IMR-90 (cell line): ENCODE results near the gene MTMR3. TPM values are rescaled to one million over a fixed set of nuclear protein-coding genes. Genes with fewer than 3 reads are reported as not detected.

Source experiments
- ATAC-seq: fragments of 200-7000 bp; cut with Tn5 transposase; 2 replicates; pipeline ENCODE4 v1.9.1; 2020; ENCODE audit warnings: low read depth, mild to moderate bottlenecking, moderate library complexity
- BruUV-seq: library from RNA; stranded (reverse); fragments of 400-500 nt; replicated peaks from 2 replicates; lab custom pipeline; 2021; lab: Mats Ljungman, UMichigan
- CTCF ChIA-PET: fragments of 300-600 bp; formaldehyde crosslinking; extraction: SDS; loops from one replicate; lab custom pipeline; 2021; ENCODE audit warnings: antibody characterized with exemption; lab: Yijun Ruan, JAX
- POLR2A ChIA-PET: fragments of 300-600 bp; sonication (Branson Sonifier 250); formaldehyde crosslinking; loops from one replicate; lab custom pipeline; 2022; ENCODE audit warnings: antibody characterized with exemption; ENCODE audit not compliant: unreplicated experiment; lab: Charles Lee
- DNase-seq: peaks from one replicate; pipeline ENCODE4 v3.0.0; 2013
- H2AFZ ChIP-seq: replicated peaks from 2 replicates; pipeline ENCODE3; 2013; ENCODE audit warnings: low read length, mild to moderate bottlenecking; ENCODE audit not compliant: poor library complexity
- H2AK5ac ChIP-seq: 2 replicates; pipeline ENCODE4 v1.6.1; 2013; ENCODE audit warnings: low read depth, low read length, inconsistent platforms
- H2AK9ac ChIP-seq: replicated peaks from 2 replicates; pipeline ENCODE3; 2013; ENCODE audit warnings: mild to moderate bottlenecking, low read depth, low read length, moderate library complexity; ENCODE audit not compliant: poor library complexity
- H2BK120ac ChIP-seq: 2 replicates; pipeline ENCODE4 v1.6.1; 2013; ENCODE audit warnings: low read depth, low read length, inconsistent platforms
- H2BK15ac ChIP-seq: 3 replicates; pipeline ENCODE4 v1.6.1; 2013; ENCODE audit warnings: low read depth, low read length, inconsistent platforms
- H2BK20ac ChIP-seq: 2 replicates; pipeline ENCODE4 v1.6.1; 2013; ENCODE audit warnings: low read depth, mild to moderate bottlenecking, inconsistent platforms, low read length, moderate library complexity
- H2BK5ac ChIP-seq: 2 replicates; pipeline ENCODE4 v1.6.1; 2013; ENCODE audit warnings: mild to moderate bottlenecking, low read depth, low read length, inconsistent platforms; ENCODE audit not compliant: poor library complexity, severe bottlenecking
- H3K14ac ChIP-seq: replicated peaks from 2 replicates; pipeline ENCODE4 v1.6.1; 2013; ENCODE audit warnings: low read depth, low read length, inconsistent platforms
- H3K18ac ChIP-seq: 2 replicates; pipeline ENCODE4 v1.6.1; 2013; ENCODE audit warnings: low read depth, low read length, control low read depth
- H3K23ac ChIP-seq: 2 replicates; pipeline ENCODE4 v1.6.1; 2013; ENCODE audit warnings: low read depth, low read length, inconsistent platforms
- H3K27ac ChIP-seq: 2 replicates; pipeline ENCODE4 v1.5.1; 2013; ENCODE audit warnings: mild to moderate bottlenecking, control low read depth, low read length; ENCODE audit not compliant: insufficient read depth
- H3K27me3 ChIP-seq: 2 replicates; pipeline ENCODE4 v1.6.1; 2013; ENCODE audit warnings: low read length; ENCODE audit not compliant: control insufficient read depth, insufficient read depth
- H3K36me3 ChIP-seq: 2 replicates; pipeline ENCODE4 v1.6.1; 2013; ENCODE audit warnings: low read length, mixed read lengths; ENCODE audit not compliant: control insufficient read depth, insufficient read depth
- H3K4ac ChIP-seq: 2 replicates; pipeline ENCODE4 v1.6.1; 2013; ENCODE audit warnings: low read depth, low read length, inconsistent platforms
- H3K4me1 ChIP-seq: 2 replicates; pipeline ENCODE4 v1.6.1; 2013; ENCODE audit warnings: low read length, mixed read lengths; ENCODE audit not compliant: control insufficient read depth, insufficient read depth
- H3K4me2 ChIP-seq: 2 replicates; pipeline ENCODE4 v1.6.1; 2013; ENCODE audit warnings: low read depth, mild to moderate bottlenecking, control low read depth, low read length, moderate library complexity
- H3K4me3 ChIP-seq: 2 replicates; pipeline ENCODE4 v1.5.1; 2013; ENCODE audit warnings: low read depth, mild to moderate bottlenecking, control low read depth, low read length, moderate library complexity; ENCODE audit not compliant: insufficient read depth
- H3K56ac ChIP-seq: 2 replicates; pipeline ENCODE4 v1.6.1; 2013; ENCODE audit warnings: low read length, inconsistent platforms; ENCODE audit not compliant: insufficient read depth; ENCODE audit errors: extremely low read depth
- H3K79me1 ChIP-seq, 2 experiments: 2 replicates each; pipeline ENCODE4 v1.6.1; 2013; ENCODE audit warnings: low read length in 2 of 2, inconsistent platforms in 1 of 2, low read depth in 1 of 2
- H3K9ac ChIP-seq: 2 replicates; pipeline ENCODE4 v1.6.1; 2013; ENCODE audit warnings: low read depth, low read length, control low read depth
- H3K9me1 ChIP-seq: 2 replicates; pipeline ENCODE4 v1.6.1; 2013; ENCODE audit warnings: low read length, inconsistent platforms; ENCODE audit not compliant: insufficient read depth
- H3K9me3 ChIP-seq: 2 replicates; pipeline ENCODE4 v1.6.1; 2013; ENCODE audit warnings: low read length; ENCODE audit not compliant: control insufficient read depth, insufficient read depth
- H4K20me1 ChIP-seq: 2 replicates; pipeline ENCODE4 v1.6.1; 2013; ENCODE audit warnings: low read length, inconsistent platforms; ENCODE audit not compliant: insufficient read depth
- H4K5ac ChIP-seq: 2 replicates; pipeline ENCODE4 v1.6.1; 2013; ENCODE audit warnings: mild to moderate bottlenecking, low read depth, low read length, control low read depth
- H4K8ac ChIP-seq, 2 experiments: 2 replicates each; pipeline ENCODE4 v1.6.1; 2013; ENCODE audit warnings: low read depth in 2 of 2, low read length in 2 of 2, control low read depth in 1 of 2, inconsistent platforms in 1 of 2
- H4K91ac ChIP-seq: 2 replicates; pipeline ENCODE4 v1.6.1; 2013; ENCODE audit warnings: low read depth, low read length, inconsistent platforms; ENCODE audit not compliant: insufficient read depth
- BHLHE40 ChIP-seq: fragments of 150-350 bp; IDR thresholded peaks from 2 replicates; pipeline ENCODE4 v1.6.1; 2016; ENCODE audit warnings: mild to moderate bottlenecking, low read depth, low read length
- CHD1 ChIP-seq: IDR thresholded peaks from 2 replicates; pipeline ENCODE4 v1.6.1; 2012; ENCODE audit warnings: low read depth, low read length, improper control_type of control experiment
- MAFK ChIP-seq: IDR thresholded peaks from 2 replicates; pipeline ENCODE4 v1.6.1; 2012; ENCODE audit warnings: low read depth, low read length, improper control_type of control experiment
- MAZ ChIP-seq: IDR thresholded peaks from 2 replicates; pipeline ENCODE4 v1.6.1; 2012; ENCODE audit warnings: low read depth, mild to moderate bottlenecking, low read length, improper control_type of control experiment, moderate library complexity, borderline replicate concordance
- MXI1 ChIP-seq: IDR thresholded peaks from 2 replicates; pipeline ENCODE4 v1.6.1; 2012; ENCODE audit warnings: low read depth, mild to moderate bottlenecking, low read length, moderate library complexity, borderline replicate concordance
- NFE2L2 ChIP-seq: fragments of 150-350 bp; IDR thresholded peaks from 2 replicates; pipeline ENCODE4 v1.6.1; 2016; ENCODE audit warnings: low read depth, mild to moderate bottlenecking, low read length
- POLR2A ChIP-seq: IDR thresholded peaks from 2 replicates; pipeline ENCODE4 v1.6.1; 2012; ENCODE audit warnings: mild to moderate bottlenecking, low read depth, low read length
- RCOR1 ChIP-seq: IDR thresholded peaks from 2 replicates; pipeline ENCODE4 v1.6.1; 2012; ENCODE audit warnings: mild to moderate bottlenecking, low read length, improper control_type of control experiment; ENCODE audit not compliant: insufficient replicate concordance
- RFX5 ChIP-seq: IDR thresholded peaks from 2 replicates; pipeline ENCODE4 v1.8.0; 2012; ENCODE audit warnings: low read depth, mild to moderate bottlenecking, low read length, moderate library complexity
- SMC3 ChIP-seq: fragments of 150-350 bp; IDR thresholded peaks from 2 replicates; pipeline ENCODE4 v1.6.1; 2016; ENCODE audit warnings: low read depth, mild to moderate bottlenecking, antibody characterized with exemption, low read length, moderate library complexity
- WGBS, 2 experiments: methylation state at CpG; one replicate each; pipeline versions ENCODE4 v1.1.5 to v1.1.7; 2013; ENCODE audit warnings: missing lambda C conversion rate in 2 of 2; ENCODE audit not compliant: insufficient read length in 1 of 2; ENCODE audit errors: extremely low coverage in 2 of 2; 5-methylcytosine and 5-hydroxymethylcytosine counted together
- dilution Hi-C: fragments of 300-500 bp; cut with HindIII; formaldehyde crosslinking; loops from one replicate; pipeline ENCODE4 v1.14.3; 2018; ENCODE audit warnings: low sequenced_read_pairs; ENCODE audit not compliant: unreplicated experiment
- in situ Hi-C: fragments of 300-500 bp; cut with MboI; formaldehyde crosslinking; loops from 3 replicates; pipeline ENCODE4 v1.14.3; 2019; ENCODE audit warnings: low sequenced_read_pairs, inconsistent platforms, mixed read lengths
- intact Hi-C: fragments of 100-400 bp; cut with micrococcal nuclease; formaldehyde crosslinking; loops from 2 replicates; pipeline ENCODE4 v1.10.0; 2022
- polyA plus RNA-seq, 3 experiments: library from polyadenylated mRNA; depleted of rRNA; stranded (reverse); fragments of >200 nt; gene quantifications; 2 replicates each; pipeline ENCODE4 v1.2.3, GENCODE V29; 2012; ENCODE audit warnings: low replicate concordance in 1 of 3
- total RNA-seq: library from RNA; depleted of rRNA; stranded (reverse); fragments of >200 nt; gene quantifications from 2 replicates; pipeline ENCODE4 v1.2.3, GENCODE V29; 2012
- TF ChIP-seq, protein P1 (sequence below): fragments of 150-350 bp; IDR thresholded peaks from 2 replicates; pipeline ENCODE4 v1.6.1; 2017; ENCODE audit warnings: mild to moderate bottlenecking, antibody characterized with exemption, low read length, low read depth
- TF ChIP-seq, protein P2 (sequence below): conservative IDR thresholded peaks from 2 replicates; pipeline ENCODE4 v1.5.1; 2012; ENCODE audit warnings: mild to moderate bottlenecking, low read depth, low read length, improper control_type of control experiment

Gene MTMR3
- total and polyA plus RNA-seq, 2 of the 4 experiments (the other 2 are of a cell fraction) = 21.3 to 29.4 TPM

DNA sequence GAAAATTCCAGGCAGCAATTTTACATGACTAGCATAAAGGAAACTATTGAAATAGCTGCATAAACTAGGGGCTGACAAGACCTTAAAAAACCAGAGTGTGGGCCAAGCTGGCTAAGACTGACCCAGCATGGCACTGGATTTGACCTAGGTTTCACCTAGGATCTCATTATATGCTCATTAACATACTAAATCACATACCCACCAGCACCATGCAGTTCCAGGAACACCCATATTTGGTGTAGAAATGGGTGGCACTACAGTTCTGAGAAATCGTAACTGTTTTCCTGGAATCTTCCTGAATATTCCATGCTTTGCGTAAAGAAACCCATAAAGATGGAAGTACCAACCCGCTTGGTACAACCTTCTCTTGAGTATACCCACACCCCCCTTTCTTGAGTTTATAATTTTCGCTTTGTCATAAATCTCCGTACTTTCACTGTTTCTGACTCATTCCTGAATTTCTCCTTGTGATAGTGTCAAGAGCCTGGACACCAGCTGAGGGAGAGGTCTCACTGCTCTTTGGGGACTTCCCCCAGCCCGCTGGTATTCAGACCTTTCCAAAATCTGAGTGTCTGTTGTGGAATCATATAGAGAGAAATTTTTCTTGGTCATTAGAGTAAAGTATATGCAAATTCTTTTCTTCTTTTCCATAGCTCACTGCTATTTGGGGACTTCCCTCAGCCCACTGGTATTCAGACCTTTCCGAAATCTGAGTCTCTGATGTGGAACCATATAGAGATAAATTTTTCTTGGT, 55.1 kb downstream of the MTMR3 start:
- H3K79me1 ChIP-seq = peaks cover 25 to 48% of the 10 kb centered on the region in 2 experiments
- no peak overlapping the region for H3K23ac ChIP-seq
- H4K8ac ChIP-seq = no peak overlapping the region
- H2BK15ac ChIP-seq = no peak overlapping the region
- ChIA-PET POLR2A (no interaction called here), CTCF (no interaction called here)
- WGBS, 2 experiments = 100% methylated on average over 1 of the region's 7 CpGs; no CpG with 5 or more reads in 1 of the 2 experiments
- no peak overlapping the region for H2AFZ ChIP-seq
- H2AK9ac ChIP-seq = no peak overlapping the region
- H2BK120ac ChIP-seq = no peak overlapping the region
- H3K9me3 ChIP-seq = no peaks in the 10 kb centered on the region; the same call in 1 of the 2 replicates
- intact Hi-C loops = no loop called here
- no peaks in the 10 kb centered on the region for H3K9me1 ChIP-seq
- TF ChIP-seq CHD1 = no peak
- TF ChIP-seq MAFK = no peak
- no peak for TF ChIP-seq NFE2L2
- TF ChIP-seq POLR2A = no peak
- no peak for TF ChIP-seq MAZ
- TF ChIP-seq RFX5 = no peak
- TF ChIP-seq, protein P1, sequence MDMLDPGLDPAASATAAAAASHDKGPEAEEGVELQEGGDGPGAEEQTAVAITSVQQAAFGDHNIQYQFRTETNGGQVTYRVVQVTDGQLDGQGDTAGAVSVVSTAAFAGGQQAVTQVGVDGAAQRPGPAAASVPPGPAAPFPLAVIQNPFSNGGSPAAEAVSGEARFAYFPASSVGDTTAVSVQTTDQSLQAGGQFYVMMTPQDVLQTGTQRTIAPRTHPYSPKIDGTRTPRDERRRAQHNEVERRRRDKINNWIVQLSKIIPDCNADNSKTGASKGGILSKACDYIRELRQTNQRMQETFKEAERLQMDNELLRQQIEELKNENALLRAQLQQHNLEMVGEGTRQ = no peak
- no peak for TF ChIP-seq SMC3
- TF ChIP-seq, protein P2, sequence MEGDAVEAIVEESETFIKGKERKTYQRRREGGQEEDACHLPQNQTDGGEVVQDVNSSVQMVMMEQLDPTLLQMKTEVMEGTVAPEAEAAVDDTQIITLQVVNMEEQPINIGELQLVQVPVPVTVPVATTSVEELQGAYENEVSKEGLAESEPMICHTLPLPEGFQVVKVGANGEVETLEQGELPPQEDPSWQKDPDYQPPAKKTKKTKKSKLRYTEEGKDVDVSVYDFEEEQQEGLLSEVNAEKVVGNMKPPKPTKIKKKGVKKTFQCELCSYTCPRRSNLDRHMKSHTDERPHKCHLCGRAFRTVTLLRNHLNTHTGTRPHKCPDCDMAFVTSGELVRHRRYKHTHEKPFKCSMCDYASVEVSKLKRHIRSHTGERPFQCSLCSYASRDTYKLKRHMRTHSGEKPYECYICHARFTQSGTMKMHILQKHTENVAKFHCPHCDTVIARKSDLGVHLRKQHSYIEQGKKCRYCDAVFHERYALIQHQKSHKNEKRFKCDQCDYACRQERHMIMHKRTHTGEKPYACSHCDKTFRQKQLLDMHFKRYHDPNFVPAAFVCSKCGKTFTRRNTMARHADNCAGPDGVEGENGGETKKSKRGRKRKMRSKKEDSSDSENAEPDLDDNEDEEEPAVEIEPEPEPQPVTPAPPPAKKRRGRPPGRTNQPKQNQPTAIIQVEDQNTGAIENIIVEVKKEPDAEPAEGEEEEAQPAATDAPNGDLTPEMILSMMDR = no peak
- TF ChIP-seq MXI1 = no peak
- no peak for TF ChIP-seq RCOR1
- no peak for TF ChIP-seq BHLHE40
- H4K5ac ChIP-seq = no peak overlapping the region
- no peak overlapping the region for H2BK20ac ChIP-seq
- H3K4me1 ChIP-seq = no peaks in the 10 kb centered on the region; the same call in 1 of the 2 replicates
- H3K4me2 ChIP-seq = no peak overlapping the region
- H4K91ac ChIP-seq = no peak overlapping the region
- H3K56ac ChIP-seq = no peak overlapping the region
- H3K18ac ChIP-seq = no peak overlapping the region
- no peak overlapping the region for H3K27ac ChIP-seq
- H3K14ac ChIP-seq = no peak overlapping the region
- no peak overlapping the region for H3K4me3 ChIP-seq
- dilution Hi-C loops = no loop called here
- ATAC-seq = no peak
- no peak overlapping the region for H2BK5ac ChIP-seq
- peak; percentile 8 for DNase-seq
- no TSS peak for BruUV-seq
- H3K4ac ChIP-seq = no peak overlapping the region
- no peak overlapping the region for H2AK5ac ChIP-seq
- no peaks in the 10 kb centered on the region for H3K27me3 ChIP-seq
- H4K20me1 ChIP-seq = peaks cover 50% of the 10 kb centered on the region
- in situ Hi-C loops = no loop called here
- H3K9ac ChIP-seq = no peak overlapping the region
- no peaks in the 10 kb centered on the region for H3K36me3 ChIP-seq
